Stimulated activated naive CD8-positive, alpha-beta T cell treated with anti-CD3 and anti-CD28 coated beads, Interleukin-15, amount 100 ng/mL, for 72 hours (primary cell): ENCODE measurements around the gene NNT.

ENCODE experiments used
- ATAC-seq: fragments of 150-1000 bp; cut with Tn5 transposase; 2 replicates; pipeline ENCODE4 v1.10.0; 2021; ENCODE audit warnings: mild to moderate bottlenecking, moderate library complexity
- DNase-seq, 2 donors: peaks; one replicate each; pipeline ENCODE4 v3.0.0; 2021 to 2022
- H3K27ac Mint-ChIP-seq, 2 donors: one replicate each; pipeline ENCODE4 v1.8.0; 2022; ENCODE audit warnings: mild to moderate bottlenecking in 2 of 2, mixed read lengths in 2 of 2, moderate library complexity in 2 of 2
- H3K27me3 Mint-ChIP-seq: one replicate; pipeline ENCODE4 v1.8.0; 2022; ENCODE audit warnings: mixed read lengths
- H3K4me1 Mint-ChIP-seq: one replicate; pipeline ENCODE4 v1.8.0; 2022; ENCODE audit warnings: mild to moderate bottlenecking, mixed read lengths
- H3K4me3 Mint-ChIP-seq, 2 donors: one replicate each; pipeline ENCODE4 v1.8.0; 2022; ENCODE audit warnings: mild to moderate bottlenecking in 2 of 2, mixed read lengths in 2 of 2, moderate library complexity in 1 of 2
- H3K9me3 Mint-ChIP-seq, 2 donors: one replicate each; pipeline ENCODE4 v1.8.0; 2022; ENCODE audit warnings: mixed read lengths in 2 of 2

Gene NNT

GRCh38 chr5:43636076-43636475, 33.1 kb downstream of the NNT start:
- H3K4me3 Mint-ChIP-seq, result no peak overlapping the region

GRCh38 chr5:43637416-43637815, 34.4 kb downstream of the NNT start:
- H3K27me3 Mint-ChIP-seq, result no peaks in the 10 kb centered on the region
- H3K4me3 Mint-ChIP-seq, result no peak overlapping the region
- no peak overlapping the region for H3K27ac Mint-ChIP-seq
- DNase-seq (no peak), ATAC-seq (no peak)
- H3K9me3 Mint-ChIP-seq, result no peaks in the 10 kb centered on the region
- H3K4me1 Mint-ChIP-seq, result peaks cover 14% of the 10 kb centered on the region

More at GRCh38 chr5:43636076-43636475, 33.1 kb downstream of the NNT start:
- Mint-ChIP-seq H3K27me3 (no peaks in the 10 kb centered on the region), H3K9me3 (no peaks in the 10 kb centered on the region), H3K27ac (no peak overlapping the region), H3K4me1 (peaks cover 18% of the 10 kb centered on the region)
- no peak for DNase-seq
- no peak for ATAC-seq

GRCh38 chr5:43638107-43638506, 35.1 kb downstream of the NNT start:
- H3K27me3 Mint-ChIP-seq, result no peaks in the 10 kb centered on the region
- DNase-seq, result no peak
- H3K27ac Mint-ChIP-seq, result no peak overlapping the region
- H3K4me3 Mint-ChIP-seq, result no peak overlapping the region
- H3K4me1 Mint-ChIP-seq, result peaks cover 14% of the 10 kb centered on the region
- no peaks in the 10 kb centered on the region for H3K9me3 Mint-ChIP-seq
- ATAC-seq, result no peak

- ATAC-seq (no peak), DNase-seq (no peak)
- Mint-ChIP-seq H3K4me1 (peaks cover 14% of the 10 kb centered on the region), H3K27ac (no peak overlapping the region), H3K9me3 (no peaks in the 10 kb centered on the region), H3K27me3 (no peaks in the 10 kb centered on the region), H3K4me3 (no peak overlapping the region)
These were observed 35.6 kb downstream of the NNT start for GRCh38 chr5:43638546-43638945.

- H3K27ac Mint-ChIP-seq, result no peak overlapping the region
- H3K4me1 Mint-ChIP-seq, result peaks cover 14% of the 10 kb centered on the region
These were observed 36.6 kb downstream of the NNT start for GRCh38 chr5:43639566-43639965.

GRCh38 chr5:43642428-43642827, 39.4 kb downstream of the NNT start:
- Mint-ChIP-seq H3K9me3 (no peaks in the 10 kb centered on the region), H3K27me3 (no peaks in the 10 kb centered on the region), H3K4me3 (no peak overlapping the region), H3K4me1 (peaks cover 7% of the 10 kb centered on the region), H3K27ac (no peak overlapping the region)
- no peak for DNase-seq
- no peak for ATAC-seq

More at GRCh38 chr5:43639566-43639965, 36.6 kb downstream of the NNT start:
- ATAC-seq (no peak), DNase-seq (no peak)
- H3K4me3 Mint-ChIP-seq, result no peak overlapping the region
- no peaks in the 10 kb centered on the region for H3K27me3 Mint-ChIP-seq
- H3K9me3 Mint-ChIP-seq, result no peaks in the 10 kb centered on the region

- H3K4me1 Mint-ChIP-seq, result peaks cover under 1% of the 10 kb centered on the region
- DNase-seq (no peak), ATAC-seq (no peak)
- no peak overlapping the region for H3K27ac Mint-ChIP-seq
- no peaks in the 10 kb centered on the region for H3K9me3 Mint-ChIP-seq
- H3K4me3 Mint-ChIP-seq, result no peak overlapping the region
- H3K27me3 Mint-ChIP-seq, result no peaks in the 10 kb centered on the region
These were observed 40.3 kb downstream of the NNT start for GRCh38 chr5:43643327-43643726.

- H3K27ac Mint-ChIP-seq, result no peak overlapping the region
- DNase-seq (no peak), ATAC-seq (no peak)
- no peak overlapping the region for H3K4me3 Mint-ChIP-seq
- H3K9me3 Mint-ChIP-seq, result no peaks in the 10 kb centered on the region
- H3K27me3 Mint-ChIP-seq, result no peaks in the 10 kb centered on the region
- no peaks in the 10 kb centered on the region for H3K4me1 Mint-ChIP-seq
These were observed 40.8 kb downstream of the NNT start for GRCh38 chr5:43643750-43644149.

- ATAC-seq (no peak), DNase-seq (no peak)
- no peak overlapping the region for H3K27ac Mint-ChIP-seq
These were observed 44.0 kb downstream of the NNT start for GRCh38 chr5:43646992-43647391.

GRCh38 chr5:43647789-43648188, 44.8 kb downstream of the NNT start:
- H3K27ac Mint-ChIP-seq, result no peak overlapping the region
- no peaks in the 10 kb centered on the region for H3K27me3 Mint-ChIP-seq
- no peak overlapping the region for H3K4me3 Mint-ChIP-seq
- ATAC-seq (no peak), DNase-seq (no peak)
- no peaks in the 10 kb centered on the region for H3K4me1 Mint-ChIP-seq
- no peaks in the 10 kb centered on the region for H3K9me3 Mint-ChIP-seq

More at GRCh38 chr5:43646992-43647391, 44.0 kb downstream of the NNT start:
- H3K27me3 Mint-ChIP-seq, result no peaks in the 10 kb centered on the region
- H3K9me3 Mint-ChIP-seq, result no peaks in the 10 kb centered on the region
- H3K4me1 Mint-ChIP-seq, result no peaks in the 10 kb centered on the region
- no peak overlapping the region for H3K4me3 Mint-ChIP-seq

- H3K4me3 Mint-ChIP-seq, result no peak overlapping the region
- ATAC-seq, result no peak
- DNase-seq, result no peak
- no peaks in the 10 kb centered on the region for H3K9me3 Mint-ChIP-seq
- H3K4me1 Mint-ChIP-seq, result no peaks in the 10 kb centered on the region
- H3K27ac Mint-ChIP-seq, result no peak overlapping the region
- no peaks in the 10 kb centered on the region for H3K27me3 Mint-ChIP-seq
These were observed 45.6 kb downstream of the NNT start for GRCh38 chr5:43648499-43649124.

- no peak for ATAC-seq
- Mint-ChIP-seq H3K27me3 (no peaks in the 10 kb centered on the region), H3K4me1 (no peaks in the 10 kb centered on the region), H3K9me3 (no peaks in the 10 kb centered on the region), H3K27ac (no peak overlapping the region), H3K4me3 (no peak overlapping the region)
- no peak for DNase-seq
These were observed 46.3 kb downstream of the NNT start for GRCh38 chr5:43649256-43649655.

GRCh38 chr5:43652537-43653302, 49.7 kb downstream of the NNT start:
- Mint-ChIP-seq H3K27me3 (no peaks in the 10 kb centered on the region), H3K4me1 (no peaks in the 10 kb centered on the region), H3K27ac (no peak overlapping the region), H3K4me3 (no peak overlapping the region), H3K9me3 (no peaks in the 10 kb centered on the region)
- DNase-seq, result no peak
- no peak for ATAC-seq

GRCh38 chr5:43658509-43658908, 55.5 kb downstream of the NNT start:
- Mint-ChIP-seq H3K27me3 (no peaks in the 10 kb centered on the region), H3K4me3 (no peak overlapping the region), H3K9me3 (peaks cover 4 to 7% of the 10 kb centered on the region in 2 donors), H3K4me1 (no peaks in the 10 kb centered on the region), H3K27ac (no peak overlapping the region)
- DNase-seq (no peak), ATAC-seq (no peak)

GRCh38 chr5:43659075-43659474, 56.1 kb downstream of the NNT start:
- no peak for DNase-seq
- no peaks in the 10 kb centered on the region for H3K27me3 Mint-ChIP-seq
- H3K9me3 Mint-ChIP-seq, result peaks cover 4 to 7% of the 10 kb centered on the region in 2 donors
- no peak overlapping the region for H3K27ac Mint-ChIP-seq
- H3K4me3 Mint-ChIP-seq, result no peak overlapping the region
- H3K4me1 Mint-ChIP-seq, result no peaks in the 10 kb centered on the region
- no peak for ATAC-seq

GRCh38 chr5:43661102-43661501, 58.1 kb downstream of the NNT start:
- no peak for DNase-seq
- Mint-ChIP-seq H3K9me3 (peaks cover 4 to 7% of the 10 kb centered on the region in 2 donors), H3K27ac (no peak overlapping the region)

More at GRCh38 chr5:43661102-43661501, 58.1 kb downstream of the NNT start:
- H3K4me3 Mint-ChIP-seq, result no peak overlapping the region
- ATAC-seq, result no peak
- no peaks in the 10 kb centered on the region for H3K4me1 Mint-ChIP-seq
- no peaks in the 10 kb centered on the region for H3K27me3 Mint-ChIP-seq
